NCI-H1417 treated with DMSO at 0.1 percent for 48 hours (cell line): Measurements from ENCODE around the gene MYO9A.

Source experiments
- DNase-seq: peaks from one replicate; lab custom pipeline; 2025; lab: John Stamatoyannopoulos, UW

MYO9A gene

GRCh38 chr15:71853543-71853942, 264.4 kb downstream of the MYO9A start:
- no peak for DNase-seq

GRCh38 chr15:71844916-71845315, 273.0 kb downstream of the MYO9A start:
- DNase-seq, result no peak

- no peak for DNase-seq
These were observed 276.4 kb downstream of the MYO9A start for GRCh38 chr15:71841563-71841962.

GRCh38 chr15:71830981-71831380, 287.0 kb downstream of the MYO9A start:
- no peak for DNase-seq

GRCh38 chr15:71826196-71826595, 291.8 kb downstream of the MYO9A start:
- DNase-seq, result no peak

GRCh38 chr15:71825021-71825730, 292.8 kb downstream of the MYO9A start:
- DNase-seq, result no peak

- DNase-seq, result no peak
These were observed 294.1 kb downstream of the MYO9A start for GRCh38 chr15:71823801-71824200.

GRCh38 chr15:71822890-71823630, 294.9 kb downstream of the MYO9A start:
- DNase-seq, result no peak

GRCh38 chr15:71821547-71822129, 296.3 kb downstream of the MYO9A start:
- DNase-seq, result no peak

GRCh38 chr15:71820127-71820526, 297.8 kb downstream of the MYO9A start:
- DNase-seq, result no peak

GRCh38 chr15:71817351-71817750, 300.6 kb downstream of the MYO9A start:
- DNase-seq, result no peak

GRCh38 chr15:71815301-71815700, 302.6 kb downstream of the MYO9A start:
- DNase-seq, result no peak

- DNase-seq, result no peak
These were observed 304.1 kb downstream of the MYO9A start for GRCh38 chr15:71813723-71814470.

GRCh38 chr15:71812966-71813722, 304.8 kb downstream of the MYO9A start:
- no peak for DNase-seq

GRCh38 chr15:71811752-71812735, 305.9 kb downstream of the MYO9A start:
- no peak for DNase-seq

GRCh38 chr15:71811036-71811736, 306.8 kb downstream of the MYO9A start:
- DNase-seq, result no peak

GRCh38 chr15:71810256-71811035, 307.5 kb downstream of the MYO9A start, which contains the start of gene NR2E3:
Gene NR2E3, plus strand, starts transcription at chr15:71810554. Its CDS starts 190 bp downstream, at chr15:71810744.
- no peak for DNase-seq

GRCh38 chr15:71809346-71809745, 308.6 kb downstream of the MYO9A start:
- DNase-seq, result no peak
